Heart left ventricle (tissue), 13 donors: Measurements from ENCODE around the gene GRIN1.

Source experiments
- POLR2A ChIP-seq, 2 donors: fragments of 450-650 bp; IDR thresholded peaks; one replicate each; pipeline ENCODE4 v1.6.1; 2017; ENCODE audit warnings: antibody characterized with exemption in 2 of 2, mild to moderate bottlenecking in 2 of 2, moderate library complexity in 2 of 2
- TF ChIP-seq, protein P1 (sequence below), 12 donors: fragments of 200-600 bp; sonication (generic) in 4 of 12; IDR thresholded peaks; one replicate each; pipeline versions ENCODE4 v1.5.0 to v1.8.0; 2018 to 2022; ENCODE audit warnings: antibody characterized with exemption in 12 of 12, mild to moderate bottlenecking in 5 of 12
- donor health status: ischemic (EF 13 %, LVEDD 7.1; RV severe dilation, severe dysfunction).
- donor health status: DM: no; HTN: yes; CAD: no.
- donor health status: DM: no; HTN: no; CAD: no.
- donor health status: ischemic (EF 25% LVEDD 6.9; RV normal size, moderate dysfunction).
- donor health status: ischemic (EF 25% LVEDD 5.7; RV mildly dilated, moderate dysfunction).
- donor health status: ischemic (EF 35%, LVEDD 5.7; RV mildly dilated, moderate dysfunction).
- donor health status: nonischemic (EF 11% LVEDD 7.7; RV severe dilation, severe dysfunction).
- donor health status: DM: yes; HTN: yes; CAD: no.
- donor health status: PGD.
- donor health status: ischemic (EF 29% LVEDD 5.4; RV normal size, mild dysfunction).
- donor health status: nonischemic (EF 23%, LVEDD 6.1; RV moderate dilation, normal function).

DNA sequence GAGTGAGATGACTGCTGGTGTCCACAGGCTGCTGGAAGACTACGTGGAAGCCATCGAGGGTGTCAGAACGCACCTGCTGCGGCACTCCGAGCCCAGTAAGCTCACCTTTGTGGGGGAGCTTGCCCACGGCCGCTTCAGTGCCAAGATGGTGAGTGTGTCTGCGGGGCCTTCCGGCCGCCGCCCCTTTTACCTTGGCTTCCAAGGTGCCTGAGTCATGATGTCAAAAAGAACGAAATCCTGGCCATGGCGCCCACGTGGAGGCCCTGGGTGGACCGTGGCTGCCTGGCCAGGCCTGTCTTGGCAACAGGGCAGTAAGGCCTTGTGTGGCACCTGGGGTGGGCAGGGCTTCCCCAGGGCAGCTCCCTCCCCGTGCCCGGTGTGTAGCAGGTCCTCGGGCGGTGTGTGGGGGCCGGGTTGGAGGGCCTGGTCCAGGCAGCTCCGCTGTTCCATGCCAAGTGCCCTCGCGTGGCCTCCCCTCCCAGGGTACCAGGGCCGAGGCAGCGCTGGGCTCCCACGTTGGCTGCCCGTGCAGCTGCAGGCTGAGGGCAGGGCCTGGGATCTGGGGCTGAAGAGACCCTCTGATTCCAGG is 32.2 kb upstream of the GRIN1 start:
- TF ChIP-seq, protein P1, sequence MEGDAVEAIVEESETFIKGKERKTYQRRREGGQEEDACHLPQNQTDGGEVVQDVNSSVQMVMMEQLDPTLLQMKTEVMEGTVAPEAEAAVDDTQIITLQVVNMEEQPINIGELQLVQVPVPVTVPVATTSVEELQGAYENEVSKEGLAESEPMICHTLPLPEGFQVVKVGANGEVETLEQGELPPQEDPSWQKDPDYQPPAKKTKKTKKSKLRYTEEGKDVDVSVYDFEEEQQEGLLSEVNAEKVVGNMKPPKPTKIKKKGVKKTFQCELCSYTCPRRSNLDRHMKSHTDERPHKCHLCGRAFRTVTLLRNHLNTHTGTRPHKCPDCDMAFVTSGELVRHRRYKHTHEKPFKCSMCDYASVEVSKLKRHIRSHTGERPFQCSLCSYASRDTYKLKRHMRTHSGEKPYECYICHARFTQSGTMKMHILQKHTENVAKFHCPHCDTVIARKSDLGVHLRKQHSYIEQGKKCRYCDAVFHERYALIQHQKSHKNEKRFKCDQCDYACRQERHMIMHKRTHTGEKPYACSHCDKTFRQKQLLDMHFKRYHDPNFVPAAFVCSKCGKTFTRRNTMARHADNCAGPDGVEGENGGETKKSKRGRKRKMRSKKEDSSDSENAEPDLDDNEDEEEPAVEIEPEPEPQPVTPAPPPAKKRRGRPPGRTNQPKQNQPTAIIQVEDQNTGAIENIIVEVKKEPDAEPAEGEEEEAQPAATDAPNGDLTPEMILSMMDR (IDR thresholded peaks at IDR 0.05), result no peak
- no peak for TF ChIP-seq POLR2A (IDR thresholded peaks at IDR 0.05)
